Activated CD4-positive, alpha-beta T cell treated with anti-CD3 and anti-CD28 coated beads for 36 hours (primary cell): ENCODE results near the gene TMPRSS7. TPM values are rescaled to one million over a fixed set of nuclear protein-coding genes. Genes with fewer than 3 reads are reported as not detected.

ENCODE experiments used
- ATAC-seq: fragments of 200-7000 bp; cut with Tn5 transposase; one replicate; pipeline ENCODE4 v1.10.0; 2021; ENCODE audit warnings: mild to moderate bottlenecking, moderate library complexity
- CTCF ChIA-PET: fragments of 350-600 bp; sonication (Branson Sonifier 250); formaldehyde crosslinking; loops from one replicate; lab custom pipeline; 2021; ENCODE audit warnings: antibody characterized with exemption; lab: Charles Lee
- POLR2A ChIA-PET: fragments of 350-600 bp; sonication (Branson Sonifier 250); formaldehyde crosslinking; loops from one replicate; lab custom pipeline; 2021; ENCODE audit warnings: antibody characterized with exemption, inconsistent platforms; lab: Charles Lee
- DNase-seq: peaks from one replicate; pipeline ENCODE4 v3.0.0-alpha.2; 2020
- H3K27ac Mint-ChIP-seq: one replicate; pipeline ENCODE4 v1.8.0; 2021; ENCODE audit warnings: mixed read lengths
- H3K27me3 Mint-ChIP-seq: one replicate; pipeline ENCODE4 v1.8.0; 2021; ENCODE audit warnings: mixed read lengths
- H3K36me3 Mint-ChIP-seq: one replicate; pipeline ENCODE4 v1.8.0; 2021; ENCODE audit warnings: low read depth, mixed read lengths
- H3K4me1 Mint-ChIP-seq: one replicate; pipeline ENCODE4 v1.8.0; 2021; ENCODE audit warnings: mixed read lengths
- H3K4me3 Mint-ChIP-seq: one replicate; pipeline ENCODE4 v1.8.0; 2021; ENCODE audit warnings: mild to moderate bottlenecking, moderate library complexity, mixed read lengths
- H3K9me3 Mint-ChIP-seq: one replicate; pipeline ENCODE4 v1.8.0; 2021; ENCODE audit warnings: low read depth, mixed read lengths
- intact Hi-C, 2 experiments: fragments of 100-400 bp; cut with DNase I in 1 of 2; cut with micrococcal nuclease in 1 of 2; formaldehyde crosslinking; loops; one replicate each; pipeline versions ENCODE4 v1.14.2 to v1.15.1; 2022 to 2024; cut with DNase I, micrococcal nuclease
- total RNA-seq, 2 experiments: library from RNA; stranded (reverse); gene quantifications; one replicate each; pipeline ENCODE4 v1.2.3, GENCODE V29; 2021

TMPRSS7 gene
- total RNA-seq, 2 experiments from 2014 or later = not detected

DNA sequence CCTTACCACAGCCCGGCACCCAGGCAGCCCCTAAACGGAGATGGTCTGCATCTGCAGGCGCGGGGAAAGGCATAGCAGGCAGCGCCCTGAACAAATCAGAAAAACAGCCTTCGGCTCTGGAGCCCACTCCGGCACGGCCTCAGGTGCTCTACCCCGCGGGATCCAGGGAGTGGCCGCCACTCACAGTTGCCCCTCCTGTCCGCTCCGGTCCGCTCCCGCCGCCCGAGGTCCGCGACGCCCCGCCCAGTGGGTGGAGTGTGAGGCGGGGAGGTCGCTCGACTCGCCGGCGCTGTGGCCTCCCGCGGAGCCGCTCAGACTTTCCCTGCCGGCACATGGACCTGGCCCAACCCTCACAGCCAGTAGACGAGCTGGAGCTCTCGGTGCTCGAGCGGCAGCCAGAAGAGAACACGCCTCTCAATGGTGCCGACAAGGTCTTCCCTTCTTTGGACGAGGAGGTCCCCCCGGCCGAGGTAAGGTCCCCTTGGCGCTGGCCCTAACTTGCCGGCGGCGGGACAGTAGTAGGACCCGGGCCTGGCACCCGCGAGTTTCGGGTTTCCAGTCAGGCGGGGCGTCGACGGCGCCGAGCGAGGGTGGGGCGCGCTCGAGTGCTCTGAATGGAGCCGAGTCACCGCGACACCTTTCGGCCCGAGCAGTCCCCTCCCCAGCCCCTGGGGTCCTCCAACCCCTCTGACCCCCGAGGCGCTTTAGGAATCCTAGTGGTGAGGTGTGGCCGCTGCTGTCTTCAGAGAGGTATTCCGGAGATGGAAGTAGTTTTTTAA is 51.7 kb downstream of the TMPRSS7 start, which contains the start of gene C3orf52:
TSS of gene C3orf52 (plus strand) at position 314 of the 779 bp plus-strand sequence. CDS start at position 333, 19 bp downstream.
- no peaks in the 10 kb centered on the region for H3K27me3 Mint-ChIP-seq
- no peaks in the 10 kb centered on the region for H3K9me3 Mint-ChIP-seq
- peak; percentile 91 for ATAC-seq
- peak; percentile 83 for DNase-seq
- intact Hi-C loops = loop anchor here (1.0 to 2.0 kb wide), 3 partner anchors 11 to 43 kb away; no protein-coding TSS in a partner anchor
- ChIA-PET POLR2A (no interaction called here), CTCF (no interaction called here)
- H3K4me3 Mint-ChIP-seq = peak within 1 kb of the TSS; percentile 84
- peak within 1 kb of the TSS; percentile 80 for H3K27ac Mint-ChIP-seq
- peaks cover 43% of the 10 kb centered on the region for H3K4me1 Mint-ChIP-seq
- H3K36me3 Mint-ChIP-seq = peaks cover 8% of the 10 kb centered on the region

DNA sequence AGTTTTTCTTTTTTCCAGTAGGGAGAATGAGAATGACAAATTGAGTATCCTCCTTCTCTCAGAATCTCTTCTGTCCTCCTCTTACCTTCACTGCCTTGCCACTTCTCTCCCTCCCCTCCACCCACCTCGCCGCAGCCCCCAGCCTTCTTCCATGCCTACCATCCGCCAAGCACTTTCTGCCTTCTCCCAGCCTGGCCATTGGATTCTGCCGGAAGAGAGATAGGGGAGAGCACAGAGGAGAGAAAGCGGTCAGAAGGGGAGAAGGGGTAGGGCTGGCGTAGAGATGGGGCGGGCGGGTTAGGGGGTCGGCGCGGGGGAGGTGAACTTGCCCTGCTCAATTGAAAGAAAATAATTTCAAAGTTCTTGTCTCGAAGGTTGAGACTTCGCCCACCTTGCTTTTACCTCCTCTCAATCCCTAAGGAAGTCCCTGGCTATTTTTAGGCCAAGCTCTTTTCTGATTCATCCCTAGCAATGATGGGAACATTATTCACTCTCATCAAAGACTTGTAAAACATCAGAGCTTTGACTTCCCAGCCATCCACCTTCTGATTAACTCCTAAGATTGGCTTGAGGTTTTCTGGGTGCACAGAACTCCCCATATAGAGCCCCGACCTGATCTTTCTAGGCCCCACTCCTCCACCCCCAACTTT is 52.5 kb downstream of the TMPRSS7 start:
- Mint-ChIP-seq H3K4me1 (peaks cover 43% of the 10 kb centered on the region), H3K4me3 (peak overlapping the region; percentile 84), H3K27me3 (no peaks in the 10 kb centered on the region), H3K9me3 (no peaks in the 10 kb centered on the region), H3K36me3 (peaks cover 8% of the 10 kb centered on the region), H3K27ac (peak overlapping the region; percentile 80)
- no peak for DNase-seq
- intact Hi-C loops = loop anchor here (1.0 to 2.0 kb wide), 3 partner anchors 12 to 42 kb away; no protein-coding TSS in a partner anchor
- CTCF ChIA-PET = no interaction called here
- POLR2A ChIA-PET = interaction anchor here (0.6 kb wide), 2 partner anchors 403 to 927 kb away, joined by 3 to 7 read pairs; no protein-coding TSS in a partner anchor
- no peak for ATAC-seq

DNA sequence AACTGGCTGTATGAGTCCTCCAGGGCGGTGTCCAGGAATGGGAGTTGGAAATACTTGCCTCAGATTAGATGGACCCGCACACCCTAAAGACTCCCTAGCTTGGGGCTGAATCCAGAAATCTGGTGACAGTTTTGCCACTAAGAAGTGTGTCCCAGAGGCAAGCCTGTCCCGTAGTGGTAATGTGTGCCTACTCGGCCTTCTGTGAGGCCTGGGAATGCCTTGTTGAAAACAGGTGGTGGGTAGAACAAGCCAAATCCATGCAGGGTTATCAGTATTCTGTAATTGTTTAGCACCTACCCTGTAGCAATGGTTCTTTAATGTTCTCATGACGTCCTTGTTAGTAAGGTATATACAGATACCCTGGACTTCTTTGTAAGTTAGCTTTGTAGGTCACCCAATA is 53.2 kb downstream of the TMPRSS7 start:
- POLR2A ChIA-PET = interaction anchor here (0.6 to 1.0 kb wide), 3 partner anchors 10 to 926 kb away, joined by 3 to 7 read pairs (median 3); no protein-coding TSS in a partner anchor
- H3K9me3 Mint-ChIP-seq = no peaks in the 10 kb centered on the region
- CTCF ChIA-PET = no interaction called here
- H3K27me3 Mint-ChIP-seq = no peaks in the 10 kb centered on the region
- peak overlapping the region; percentile 3 for H3K27ac Mint-ChIP-seq
- no peak for DNase-seq
- intact Hi-C loops = loop anchor here in 1 of 2 experiments (2.0 kb wide), 1 partner anchor 41 kb away; no protein-coding TSS in a partner anchor
- H3K36me3 Mint-ChIP-seq = peaks cover 10% of the 10 kb centered on the region
- ATAC-seq = no peak
- H3K4me3 Mint-ChIP-seq = peak overlapping the region; percentile 84
- H3K4me1 Mint-ChIP-seq = peaks cover 49% of the 10 kb centered on the region

DNA sequence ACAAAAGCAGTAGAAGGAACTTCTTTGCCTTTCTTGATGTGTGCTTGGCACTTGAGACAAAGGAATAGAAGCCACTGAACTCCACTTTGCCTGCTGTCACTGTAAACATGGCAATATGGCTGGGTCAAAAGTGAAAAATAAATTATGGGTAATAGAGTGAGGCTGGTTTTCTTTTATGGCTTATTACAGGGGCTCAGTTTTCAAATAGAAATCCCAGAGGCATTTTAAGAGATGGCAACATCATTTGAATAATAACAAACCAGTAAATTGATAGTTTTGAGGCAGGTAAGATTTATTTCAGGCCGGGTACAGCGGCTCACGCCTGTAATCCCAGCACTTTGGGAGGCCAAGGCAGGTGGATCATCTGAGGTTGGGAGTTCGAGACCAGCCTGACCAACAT is 54.4 kb downstream of the TMPRSS7 start:
- intact Hi-C loops = no loop called here
- peaks cover 13% of the 10 kb centered on the region for H3K36me3 Mint-ChIP-seq
- ChIA-PET POLR2A (interaction anchor here (1.0 kb wide), 1 partner anchor 9 kb away, joined by 3 read pairs; no protein-coding TSS in a partner anchor), CTCF (interaction anchor here (1.6 kb wide), 1 partner anchor 9 kb away, joined by 4 read pairs; no protein-coding TSS in a partner anchor)
- H3K27me3 Mint-ChIP-seq = no peaks in the 10 kb centered on the region
- DNase-seq (no peak), ATAC-seq (no peak)
- H3K27ac Mint-ChIP-seq = no peak overlapping the region
- H3K9me3 Mint-ChIP-seq = no peaks in the 10 kb centered on the region
- no peak overlapping the region for H3K4me3 Mint-ChIP-seq
- H3K4me1 Mint-ChIP-seq = peaks cover 56% of the 10 kb centered on the region

DNA sequence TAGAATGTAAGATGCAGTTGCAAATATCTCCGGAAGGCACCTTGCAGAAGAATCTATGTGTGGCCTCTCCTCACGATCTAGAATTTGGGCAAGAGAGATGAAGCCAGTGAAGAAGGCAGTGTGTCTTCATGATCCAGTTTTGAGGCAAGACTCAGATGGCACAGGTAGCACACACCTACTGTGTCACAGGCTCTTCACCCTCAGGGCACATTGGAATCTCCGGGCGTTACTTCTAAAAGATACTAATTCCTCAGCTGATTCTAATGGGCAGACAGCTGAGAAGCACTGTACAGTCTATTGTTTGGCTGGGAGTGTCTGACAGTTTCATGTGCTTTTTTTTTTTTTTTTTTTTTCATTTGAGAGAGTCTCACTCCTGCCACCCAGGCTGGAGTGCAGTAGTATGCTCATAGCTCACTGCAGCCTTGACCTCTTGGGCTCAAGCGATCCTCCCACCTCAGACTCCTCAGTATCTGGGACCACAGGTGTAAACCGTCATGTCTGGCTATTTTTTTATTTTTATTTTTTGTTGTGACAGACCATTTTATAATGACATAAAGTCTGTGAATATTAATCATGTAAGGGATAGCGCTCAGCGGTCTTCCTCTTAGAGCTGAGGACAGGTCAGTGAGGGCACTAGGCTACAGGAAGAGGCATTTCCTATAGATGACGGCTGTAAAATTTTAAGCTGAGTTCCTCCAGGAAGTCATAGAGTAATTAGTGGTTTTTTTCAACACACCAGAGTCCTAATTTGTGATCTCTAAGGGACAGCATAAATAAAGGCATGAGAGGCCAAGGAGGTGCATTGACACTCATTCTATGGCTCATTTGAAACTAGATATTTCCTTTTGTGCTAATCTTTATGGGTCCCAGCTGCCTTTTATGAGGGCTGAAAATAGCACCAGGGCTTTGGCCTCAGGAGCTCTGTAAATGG is 55.7 kb downstream of the TMPRSS7 start:
- Mint-ChIP-seq H3K27ac (no peak overlapping the region), H3K4me3 (no peak overlapping the region), H3K4me1 (peaks cover 49% of the 10 kb centered on the region), H3K27me3 (no peaks in the 10 kb centered on the region), H3K36me3 (peaks cover 19% of the 10 kb centered on the region), H3K9me3 (no peaks in the 10 kb centered on the region)
- ATAC-seq (no peak), DNase-seq (no peak)
- CTCF ChIA-PET = no interaction called here
- intact Hi-C loops = no loop called here
- POLR2A ChIA-PET = no interaction called here

DNA sequence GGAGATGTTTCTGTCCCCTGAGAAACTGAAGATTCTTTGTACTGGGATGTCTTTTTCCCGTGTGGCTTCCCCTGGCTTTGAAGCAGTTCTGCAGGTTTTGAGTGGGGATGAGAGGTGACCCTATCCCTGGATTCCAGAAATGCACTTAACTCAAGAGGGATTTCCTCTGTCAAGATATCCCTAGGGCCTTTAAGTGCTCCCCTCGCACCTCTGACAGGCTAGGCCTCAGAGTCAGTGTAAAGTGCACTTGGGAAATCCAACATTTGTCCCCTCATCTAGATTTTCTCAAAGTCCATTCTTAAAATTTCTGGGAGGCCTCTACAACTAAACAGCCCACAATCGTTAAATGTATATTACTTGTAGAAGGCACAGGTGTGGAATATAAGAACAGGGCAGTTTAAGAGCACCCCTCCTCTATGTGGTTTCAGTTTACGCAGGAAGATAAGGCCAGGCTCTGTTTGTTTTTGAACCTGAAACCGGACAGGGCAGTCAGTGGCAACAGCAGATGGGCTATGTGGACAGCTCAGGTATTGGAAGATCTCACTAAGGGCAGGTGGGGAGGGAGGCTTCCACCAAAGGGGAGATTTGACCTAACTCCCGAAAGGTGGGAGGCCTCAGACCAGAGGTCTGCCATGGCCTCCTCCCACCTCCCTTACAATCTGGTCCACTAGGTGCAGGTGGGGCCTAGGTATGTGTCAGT is 56.5 kb downstream of the TMPRSS7 start:
- Mint-ChIP-seq H3K36me3 (peaks cover 24% of the 10 kb centered on the region), H3K27me3 (no peaks in the 10 kb centered on the region), H3K4me1 (peaks cover 45% of the 10 kb centered on the region), H3K4me3 (no peak overlapping the region), H3K9me3 (no peaks in the 10 kb centered on the region), H3K27ac (no peak overlapping the region)
- POLR2A ChIA-PET = no interaction called here
- CTCF ChIA-PET = interaction anchor here (0.7 kb wide), 1 partner anchor 594 kb away, joined by 3 read pairs; no protein-coding TSS in a partner anchor
- intact Hi-C loops = no loop called here
- ATAC-seq (no peak), DNase-seq (no peak)

DNA sequence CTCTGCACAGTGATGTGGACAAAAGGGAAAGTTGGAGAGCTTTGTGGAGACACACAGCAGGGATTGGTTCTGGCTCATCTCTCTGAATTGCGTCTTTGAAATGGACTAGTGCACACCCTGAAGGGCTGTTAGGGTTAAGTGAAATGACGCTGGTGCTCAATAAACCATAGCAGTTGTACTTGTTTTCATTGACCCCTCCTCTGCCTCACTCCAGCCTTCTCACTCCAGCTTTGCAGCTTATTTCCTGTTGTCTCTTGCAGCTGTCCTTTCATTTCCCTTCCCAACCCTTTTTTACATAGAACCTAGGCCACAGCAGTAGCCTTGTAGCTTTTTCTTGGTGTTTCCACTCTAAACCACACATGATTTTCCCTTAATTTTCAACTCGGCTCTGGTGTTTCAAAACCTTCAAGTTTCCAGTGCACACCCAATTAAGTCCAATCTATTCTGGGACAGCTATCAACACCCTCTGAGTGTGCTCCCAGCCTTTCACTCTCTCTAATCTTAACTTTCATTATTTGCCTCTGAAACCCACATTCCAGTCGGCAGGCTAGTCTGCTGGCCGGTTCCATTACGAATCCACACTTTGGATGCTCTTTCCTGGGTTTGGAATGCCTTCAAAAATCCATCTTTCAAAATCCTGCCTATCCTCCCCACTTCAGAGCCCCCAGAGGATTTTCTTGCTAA is 58.1 kb downstream of the TMPRSS7 start:
- Mint-ChIP-seq H3K4me1 (peaks cover 47% of the 10 kb centered on the region), H3K9me3 (no peaks in the 10 kb centered on the region), H3K27me3 (no peaks in the 10 kb centered on the region), H3K36me3 (peaks cover 26% of the 10 kb centered on the region), H3K4me3 (no peak overlapping the region), H3K27ac (no peak overlapping the region)
- ATAC-seq (no peak), DNase-seq (no peak)
- intact Hi-C loops = no loop called here
- ChIA-PET POLR2A (no interaction called here), CTCF (interaction anchor here (2.5 kb wide), 1 partner anchor 19 kb away, joined by 9 read pairs; no protein-coding TSS in a partner anchor)

DNA sequence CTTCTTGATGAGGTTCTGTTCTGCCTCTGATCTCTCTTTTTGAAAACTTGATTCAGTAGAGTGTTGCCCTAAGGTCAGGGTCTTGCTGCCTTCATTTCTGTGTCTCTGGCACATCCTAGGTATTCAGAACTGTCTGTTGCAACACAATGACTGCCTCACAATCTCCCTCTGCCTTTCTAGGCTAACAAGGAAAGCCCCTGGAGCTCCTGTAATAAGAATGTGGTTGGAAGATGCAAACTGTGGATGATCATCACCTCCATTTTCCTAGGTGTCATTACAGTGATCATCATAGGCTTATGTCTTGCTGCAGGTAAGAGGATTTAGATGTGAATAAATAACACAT is 58.6 kb downstream of the TMPRSS7 start:
- no peak for DNase-seq
- ChIA-PET POLR2A (no interaction called here), CTCF (interaction anchor here (2.5 kb wide), 1 partner anchor 18 kb away, joined by 9 read pairs; no protein-coding TSS in a partner anchor)
- Mint-ChIP-seq H3K27ac (no peak overlapping the region), H3K27me3 (no peaks in the 10 kb centered on the region), H3K9me3 (no peaks in the 10 kb centered on the region), H3K4me1 (peaks cover 47% of the 10 kb centered on the region), H3K4me3 (no peak overlapping the region), H3K36me3 (peaks cover 31% of the 10 kb centered on the region)
- intact Hi-C loops = no loop called here
- ATAC-seq = no peak

DNA sequence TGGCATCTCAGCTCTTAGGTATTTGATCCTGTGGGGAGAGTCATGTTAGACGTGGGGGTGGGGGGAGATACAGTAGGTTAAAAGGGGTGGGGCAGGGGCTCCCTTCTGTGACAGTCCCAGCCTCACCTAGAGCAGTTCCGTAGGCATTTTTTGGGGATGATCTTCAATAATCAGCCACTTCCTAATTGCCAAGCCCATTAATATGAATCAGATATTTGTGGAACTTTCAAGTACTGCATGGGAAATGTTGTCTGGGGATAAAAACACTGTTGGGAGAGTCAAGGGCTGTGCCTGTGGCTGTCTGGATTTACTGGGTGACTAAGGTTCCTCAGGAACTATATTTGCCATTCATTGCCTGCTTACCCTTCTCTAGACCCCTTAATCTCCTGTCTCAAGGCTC is 61.2 kb downstream of the TMPRSS7 start:
- Mint-ChIP-seq H3K4me1 (peaks cover 40% of the 10 kb centered on the region), H3K27me3 (no peaks in the 10 kb centered on the region), H3K36me3 (peaks cover 30% of the 10 kb centered on the region), H3K4me3 (no peak overlapping the region), H3K9me3 (no peaks in the 10 kb centered on the region), H3K27ac (no peak overlapping the region)
- ChIA-PET CTCF (no interaction called here), POLR2A (no interaction called here)
- DNase-seq = no peak
- intact Hi-C loops = no loop called here
- ATAC-seq = no peak

DNA sequence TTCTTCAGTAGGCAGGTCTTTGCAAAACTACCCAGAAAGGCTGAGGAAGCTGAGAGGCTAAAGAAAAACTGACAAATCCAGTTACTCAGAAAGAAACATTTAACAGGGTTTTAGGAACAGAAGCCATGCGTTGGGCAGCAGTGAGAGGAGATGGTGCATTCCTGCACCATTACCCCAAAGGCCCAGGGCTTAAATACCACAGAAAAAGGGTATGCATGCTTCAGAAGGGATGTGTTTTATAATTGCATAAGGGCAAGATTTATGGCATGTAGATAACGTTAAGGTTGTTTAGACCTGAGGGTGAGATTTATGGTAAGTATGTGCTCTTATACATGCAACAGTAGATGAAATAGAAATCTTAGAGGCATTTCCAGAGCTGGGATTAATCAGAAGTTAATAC is 61.6 kb downstream of the TMPRSS7 start:
- CTCF ChIA-PET = interaction anchor here (1.6 kb wide), 1 partner anchor 15 kb away, joined by 8 read pairs; no protein-coding TSS in a partner anchor
- DNase-seq (no peak), ATAC-seq (no peak)
- Mint-ChIP-seq H3K9me3 (no peaks in the 10 kb centered on the region), H3K27ac (no peak overlapping the region), H3K4me3 (no peak overlapping the region), H3K36me3 (peaks cover 29% of the 10 kb centered on the region), H3K27me3 (no peaks in the 10 kb centered on the region), H3K4me1 (peaks cover 35% of the 10 kb centered on the region)
- intact Hi-C loops = no loop called here
- POLR2A ChIA-PET = no interaction called here
